Gastroesophageal sphincter (tissue), 3 donors: Measurements from ENCODE around the gene TIGAR.

ENCODE experiments used
- CTCF ChIP-seq, 4 experiments: fragments of 200-600 bp in 2 of 4; fragments of 450-650 bp in 2 of 4; sonication (generic) in 1 of 4; IDR thresholded peaks; one replicate each; pipeline ENCODE4 v1.5.1; 2017 to 2019; ENCODE audit warnings: antibody characterized with exemption in 4 of 4, mild to moderate bottlenecking in 2 of 4, moderate library complexity in 2 of 4
- EP300 ChIP-seq: sonication (generic); formaldehyde crosslinking; IDR thresholded peaks from one replicate; pipeline ENCODE4 v1.6.1; 2017; ENCODE audit warnings: antibody characterized with exemption, mild to moderate bottlenecking
- POLR2A ChIP-seq, 2 donors: fragments of 450-650 bp; IDR thresholded peaks; one replicate each; pipeline ENCODE4 v1.6.1; 2017; ENCODE audit warnings: antibody characterized with exemption in 2 of 2, mild to moderate bottlenecking in 2 of 2, moderate library complexity in 1 of 2
- POLR2AphosphoS5 ChIP-seq: sonication (generic); formaldehyde crosslinking; IDR thresholded peaks from one replicate; pipeline ENCODE4 v1.6.1; 2017; ENCODE audit warnings: antibody characterized with exemption

DNA sequence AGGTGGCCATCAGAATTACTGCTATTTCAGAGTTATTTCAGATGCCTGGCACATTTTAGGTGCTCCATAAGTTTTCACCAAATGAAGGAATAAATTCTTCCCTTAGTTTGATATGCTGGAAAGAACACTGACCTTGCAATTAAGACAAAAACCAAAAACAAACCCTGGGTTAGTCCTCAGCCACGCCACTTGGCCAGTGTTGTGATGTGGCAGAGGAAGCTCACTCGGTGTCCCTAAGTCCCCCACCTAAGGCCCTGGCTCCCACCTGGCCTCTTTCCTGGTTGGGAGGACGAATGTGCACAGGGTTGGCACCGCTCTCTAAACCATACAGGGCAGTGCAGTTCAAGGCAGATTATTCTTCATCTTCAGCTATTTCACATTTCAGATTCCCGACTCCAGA is 72.2 kb downstream of the TIGAR start:
- no peak for TF ChIP-seq POLR2A (IDR thresholded peaks at IDR 0.05)
- no peak for TF ChIP-seq POLR2AphosphoS5
- TF ChIP-seq CTCF (IDR thresholded peaks at IDR 0.05), result no peak
- TF ChIP-seq EP300, result no peak
